OCI-LY3 (cell line): ENCODE data around the gene DIO2.

Experiments used
- H2AFZ ChIP-seq: fragments of 200-600, 300-600 bp; shearing (Covaris generic); 2 replicates; pipeline ENCODE4 v1.6.0; 2014; ENCODE audit warnings: antibody characterized with exemption, low read depth, low read length
- H3K27ac ChIP-seq: fragments of 200-600, 300-600 bp; sonication (generic); 2 replicates; pipeline ENCODE4 v1.5.1; 2014; ENCODE audit warnings: mild to moderate bottlenecking, low read length, moderate library complexity, mixed read lengths
- H3K27me3 ChIP-seq: fragments of 200-600, 300-600 bp; sonication (generic); 2 replicates; pipeline ENCODE4 v1.6.1; 2014; ENCODE audit warnings: low read depth, low read length, mixed read lengths
- H3K36me3 ChIP-seq: fragments of 200-600, 300-600 bp; sonication (generic); replicated peaks from 2 replicates; pipeline ENCODE3; 2014; ENCODE audit warnings: low read depth, low read length, mixed read lengths
- H3K4me1 ChIP-seq: fragments of 300-600, 200-600 bp; sonication (generic); 2 replicates; pipeline ENCODE4 v1.6.1; 2014; ENCODE audit warnings: low read length, mixed read lengths
- H3K4me2 ChIP-seq: fragments of 200-600, 300-600 bp; sonication (generic); 2 replicates; pipeline ENCODE4 v1.6.1; 2014; ENCODE audit warnings: low read length, mixed read lengths
- H3K4me3 ChIP-seq: fragments of 300-600, 200-600 bp; sonication (generic); 2 replicates; pipeline ENCODE4 v1.5.1; 2014; ENCODE audit warnings: antibody characterized with exemption, mild to moderate bottlenecking, low read length, moderate library complexity
- H3K79me2 ChIP-seq: fragments of 300-600, 200-600 bp; shearing (Covaris generic); 2 replicates; pipeline ENCODE4 v1.6.1; 2014; ENCODE audit warnings: mild to moderate bottlenecking, low read length, mixed read lengths
- H3K9ac ChIP-seq: fragments of 300-600, 200-600 bp; shearing (Covaris generic); 2 replicates; pipeline ENCODE4 v1.6.0; 2014; ENCODE audit warnings: mild to moderate bottlenecking, low read length, moderate library complexity
- H3K9me3 ChIP-seq: fragments of 200-600, 300-600 bp; shearing (Covaris generic); 2 replicates; pipeline ENCODE4 v1.6.1; 2014; ENCODE audit warnings: low read length, mixed read lengths; ENCODE audit not compliant: insufficient read depth
- H4K20me1 ChIP-seq: fragments of 200-600, 300-600 bp; sonication (generic); 2 replicates; pipeline ENCODE4 v1.6.1; 2016; ENCODE audit warnings: low read length, mixed read lengths; ENCODE audit not compliant: insufficient read depth
- EZH2phosphoT487 ChIP-seq: fragments of 200-600 bp; shearing (Covaris generic); IDR thresholded peaks from 2 replicates; pipeline ENCODE4 v1.6.1; 2018; ENCODE audit warnings: antibody characterized with exemption, mixed run types, low read depth
- TF ChIP-seq, protein P1 (sequence below): fragments of 200-600, 300-600 bp; sonication (generic); IDR thresholded peaks from 2 replicates; pipeline ENCODE4 v1.5.1; 2014; ENCODE audit warnings: antibody characterized with exemption, low read length, low read depth

The DIO2 gene

DNA sequence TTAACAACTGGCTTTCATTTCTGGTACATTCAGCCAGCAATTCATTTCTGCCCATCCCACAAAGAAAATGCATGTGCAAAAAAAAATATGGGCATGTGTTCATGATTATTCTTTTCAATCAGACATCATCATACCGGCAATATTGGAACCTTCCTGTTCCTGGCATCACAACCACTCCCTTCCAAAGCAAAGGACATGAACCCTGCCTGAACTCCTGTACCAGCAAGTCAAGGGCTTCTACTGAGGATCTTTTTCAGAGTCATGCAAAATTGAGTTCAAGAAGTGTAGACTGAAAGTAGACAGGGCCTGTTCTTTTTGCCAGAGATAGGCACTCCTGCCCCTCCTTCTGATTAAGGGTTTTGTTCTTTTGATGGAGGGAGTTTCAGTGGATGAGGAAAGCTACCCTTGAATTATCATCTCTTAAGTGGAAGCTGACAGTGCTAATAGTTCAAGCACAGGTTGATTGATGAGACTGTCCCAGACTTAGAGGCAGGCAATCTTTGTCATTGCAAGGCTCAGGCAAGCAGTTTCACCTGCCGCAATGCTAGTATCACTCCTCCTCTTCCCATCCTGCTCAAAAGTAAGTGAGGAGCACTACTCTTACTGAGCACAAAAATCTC is 22.3 kb upstream of the DIO2 start:
- no peak overlapping the region for H3K9ac ChIP-seq
- no peak overlapping the region for H2AFZ ChIP-seq
- H3K4me2 ChIP-seq: no peak overlapping the region
- TF ChIP-seq EZH2phosphoT487: no peak
- no peaks in the 10 kb centered on the region for H3K9me3 ChIP-seq
- H3K36me3 ChIP-seq: no peaks in the 10 kb centered on the region
- H3K27ac ChIP-seq: no peak overlapping the region
- H3K79me2 ChIP-seq: no peaks in the 10 kb centered on the region
- no peaks in the 10 kb centered on the region for H3K27me3 ChIP-seq
- H4K20me1 ChIP-seq: no peaks in the 10 kb centered on the region
- H3K4me3 ChIP-seq: no peak overlapping the region
- H3K4me1 ChIP-seq: no peaks in the 10 kb centered on the region

DNA sequence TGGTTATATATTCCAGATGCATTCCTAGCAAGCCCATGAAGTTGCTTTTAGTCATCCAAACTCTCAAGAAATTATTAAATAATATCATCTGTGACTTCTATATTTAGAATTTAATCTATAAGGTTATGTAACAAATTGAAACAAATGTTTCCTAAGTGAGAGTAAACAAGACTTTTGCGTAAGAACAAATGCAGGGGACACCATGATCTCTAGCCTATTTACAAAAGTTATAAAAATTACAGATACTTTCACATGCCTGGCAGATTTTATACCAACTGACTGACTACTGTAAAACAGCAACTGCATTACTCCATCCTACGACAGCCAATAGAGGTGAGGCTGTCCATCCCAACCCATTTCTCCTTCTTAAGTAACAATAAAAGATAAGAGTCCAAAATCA is 20.4 kb upstream of the DIO2 start:
- H3K27ac ChIP-seq: no peak overlapping the region
- TF ChIP-seq, protein P1, sequence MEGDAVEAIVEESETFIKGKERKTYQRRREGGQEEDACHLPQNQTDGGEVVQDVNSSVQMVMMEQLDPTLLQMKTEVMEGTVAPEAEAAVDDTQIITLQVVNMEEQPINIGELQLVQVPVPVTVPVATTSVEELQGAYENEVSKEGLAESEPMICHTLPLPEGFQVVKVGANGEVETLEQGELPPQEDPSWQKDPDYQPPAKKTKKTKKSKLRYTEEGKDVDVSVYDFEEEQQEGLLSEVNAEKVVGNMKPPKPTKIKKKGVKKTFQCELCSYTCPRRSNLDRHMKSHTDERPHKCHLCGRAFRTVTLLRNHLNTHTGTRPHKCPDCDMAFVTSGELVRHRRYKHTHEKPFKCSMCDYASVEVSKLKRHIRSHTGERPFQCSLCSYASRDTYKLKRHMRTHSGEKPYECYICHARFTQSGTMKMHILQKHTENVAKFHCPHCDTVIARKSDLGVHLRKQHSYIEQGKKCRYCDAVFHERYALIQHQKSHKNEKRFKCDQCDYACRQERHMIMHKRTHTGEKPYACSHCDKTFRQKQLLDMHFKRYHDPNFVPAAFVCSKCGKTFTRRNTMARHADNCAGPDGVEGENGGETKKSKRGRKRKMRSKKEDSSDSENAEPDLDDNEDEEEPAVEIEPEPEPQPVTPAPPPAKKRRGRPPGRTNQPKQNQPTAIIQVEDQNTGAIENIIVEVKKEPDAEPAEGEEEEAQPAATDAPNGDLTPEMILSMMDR: no peak
- no peak for TF ChIP-seq EZH2phosphoT487

DNA sequence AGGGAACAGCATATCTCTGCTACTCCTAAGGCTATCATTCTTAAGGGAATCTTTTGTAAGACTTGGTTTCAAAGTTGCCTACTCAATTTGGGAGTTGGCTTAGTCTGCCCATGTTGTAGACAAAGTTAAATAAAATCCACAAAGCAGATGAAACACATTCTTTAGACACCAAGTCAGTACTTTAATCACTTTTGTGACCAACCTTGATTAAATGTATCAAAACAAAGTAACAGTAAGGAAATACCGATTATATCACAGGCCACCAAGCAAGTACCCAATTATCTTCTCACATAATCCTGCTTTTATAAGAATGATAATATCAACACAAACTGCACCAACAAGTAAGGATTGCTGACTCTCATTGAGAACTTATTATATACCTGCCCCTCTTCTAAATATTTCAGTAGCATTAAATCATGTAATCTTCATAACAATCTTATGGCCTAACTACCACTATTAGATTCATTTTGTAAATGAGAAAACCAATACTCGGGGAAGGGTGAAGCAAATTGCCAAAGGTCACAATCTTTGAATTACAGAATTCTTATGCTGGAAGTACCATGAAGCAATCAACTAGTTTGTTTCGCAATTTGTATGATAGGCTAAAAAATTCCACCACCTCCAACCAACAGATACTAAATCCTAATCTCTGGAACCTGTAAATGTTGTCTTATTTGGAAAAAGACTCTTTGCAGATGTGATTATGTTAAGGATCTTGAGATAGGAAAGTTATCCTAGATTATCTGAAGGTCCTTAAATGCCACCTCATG is 12.6 kb upstream of the DIO2 start:
- no peak overlapping the region for H3K27ac ChIP-seq
- no peaks in the 10 kb centered on the region for H4K20me1 ChIP-seq
- TF ChIP-seq EZH2phosphoT487: no peak
- H3K27me3 ChIP-seq: no peaks in the 10 kb centered on the region
- no peak overlapping the region for H3K4me3 ChIP-seq
- H3K4me2 ChIP-seq: no peak overlapping the region
- H3K79me2 ChIP-seq: no peaks in the 10 kb centered on the region
- no peaks in the 10 kb centered on the region for H3K36me3 ChIP-seq
- H3K9me3 ChIP-seq: no peaks in the 10 kb centered on the region
- H3K9ac ChIP-seq: no peak overlapping the region
- H3K4me1 ChIP-seq: no peaks in the 10 kb centered on the region
- H2AFZ ChIP-seq: no peak overlapping the region

More for the DNA sequence above, 20.4 kb upstream of the DIO2 start:
- no peaks in the 10 kb centered on the region for H3K4me1 ChIP-seq
- no peaks in the 10 kb centered on the region for H3K9me3 ChIP-seq
- H3K36me3 ChIP-seq: no peaks in the 10 kb centered on the region
- no peak overlapping the region for H2AFZ ChIP-seq
- no peak overlapping the region for H3K4me3 ChIP-seq
- no peaks in the 10 kb centered on the region for H3K79me2 ChIP-seq
- H3K9ac ChIP-seq: no peak overlapping the region
- no peaks in the 10 kb centered on the region for H3K27me3 ChIP-seq
- H3K4me2 ChIP-seq: no peak overlapping the region
- no peaks in the 10 kb centered on the region for H4K20me1 ChIP-seq

DNA sequence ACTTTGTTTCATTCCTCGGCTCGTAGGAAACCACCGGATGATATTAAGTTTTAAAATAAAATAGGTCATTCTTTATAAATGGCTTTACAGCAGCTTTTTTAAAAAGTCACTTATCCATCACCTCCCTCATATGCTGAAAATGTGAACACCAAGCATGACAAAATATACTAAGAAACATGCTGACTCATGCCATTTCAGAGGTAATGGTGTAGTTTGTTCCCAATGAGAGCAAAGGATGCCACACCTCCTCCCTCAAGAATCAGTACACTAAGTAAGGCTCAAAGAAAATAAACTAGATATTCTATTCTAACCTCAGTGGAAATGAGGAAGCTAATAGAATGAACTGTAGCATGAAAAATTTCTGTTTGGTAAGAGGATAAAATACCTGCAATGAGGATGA is 5.5 kb upstream of the DIO2 start:
- Histone ChIP-seq H3K4me3 (no peak overlapping the region), H4K20me1 (no peaks in the 10 kb centered on the region), H3K27ac (no peak overlapping the region)

DNA sequence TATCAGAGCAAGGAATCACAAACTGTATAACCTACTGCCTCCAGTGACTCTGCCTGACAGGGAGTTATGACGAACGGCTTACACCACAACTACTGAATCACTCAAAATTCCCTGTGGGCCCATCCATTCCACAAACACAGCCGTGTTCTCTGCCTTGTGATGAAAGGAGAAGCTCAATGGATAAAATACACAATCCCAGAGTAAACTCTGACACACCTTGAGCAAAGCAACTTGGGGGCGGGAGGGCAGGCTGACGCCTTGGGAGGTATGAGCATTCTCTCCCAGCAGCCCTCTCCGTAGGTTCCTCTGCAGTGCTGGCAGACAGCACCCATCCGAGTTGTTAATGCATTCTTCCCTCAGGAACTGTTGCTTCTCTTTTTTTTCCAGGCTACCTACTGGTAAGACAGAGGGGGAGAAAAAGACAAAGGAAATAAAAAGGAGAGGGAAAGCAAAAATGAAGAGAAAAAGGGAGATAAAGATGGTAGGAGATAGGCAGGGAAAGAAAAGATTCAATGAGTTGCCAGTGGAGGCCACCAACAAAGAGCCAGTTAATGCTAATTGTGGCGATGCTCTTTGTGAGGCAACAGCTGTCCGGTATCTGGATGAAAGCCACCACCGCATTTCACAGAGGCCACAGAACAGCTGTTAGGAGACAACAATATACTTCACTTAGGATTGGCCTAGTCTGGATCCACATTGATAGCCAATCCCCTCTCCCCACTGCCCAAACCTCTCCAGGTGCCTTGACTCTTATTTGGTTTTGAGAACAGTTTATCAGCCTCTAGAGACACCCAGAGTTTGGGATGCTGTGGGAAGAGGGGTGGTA is 4.7 kb upstream of the DIO2 start:
- Histone ChIP-seq H2AFZ (no peak overlapping the region), H3K36me3 (no peaks in the 10 kb centered on the region), H3K27ac (no peak overlapping the region), H3K9me3 (no peaks in the 10 kb centered on the region), H3K27me3 (peaks cover 6% of the 10 kb centered on the region), H3K79me2 (no peaks in the 10 kb centered on the region), H3K4me3 (no peak overlapping the region), H3K4me1 (peaks cover 8% of the 10 kb centered on the region), H3K9ac (no peak overlapping the region), H4K20me1 (no peaks in the 10 kb centered on the region), H3K4me2 (no peak overlapping the region)
- no peak for TF ChIP-seq EZH2phosphoT487
- TF ChIP-seq, protein P1: no peak

More for the DNA sequence above, 5.5 kb upstream of the DIO2 start:
- Histone ChIP-seq H3K4me2 (no peak overlapping the region), H3K4me1 (peaks cover 7% of the 10 kb centered on the region), H3K9ac (no peak overlapping the region), H3K79me2 (no peaks in the 10 kb centered on the region), H3K9me3 (no peaks in the 10 kb centered on the region), H2AFZ (no peak overlapping the region), H3K27me3 (peaks cover 4% of the 10 kb centered on the region), H3K36me3 (no peaks in the 10 kb centered on the region)
- TF ChIP-seq EZH2phosphoT487: no peak
